HG03175 (cell line): Measurements from ENCODE around the gene SC5D.
A peak's percentile ranks its signal among the peaks of the same experiment; 100 is the strongest.

Experiments
- ATAC-seq: cut with Tn5 transposase; IDR thresholded peaks from one replicate; pipeline ENCODE4 v1.9.1; 2021; ENCODE audit warnings: mild to moderate bottlenecking, moderate library complexity; ENCODE audit not compliant: unreplicated experiment

The SC5D gene

DNA sequence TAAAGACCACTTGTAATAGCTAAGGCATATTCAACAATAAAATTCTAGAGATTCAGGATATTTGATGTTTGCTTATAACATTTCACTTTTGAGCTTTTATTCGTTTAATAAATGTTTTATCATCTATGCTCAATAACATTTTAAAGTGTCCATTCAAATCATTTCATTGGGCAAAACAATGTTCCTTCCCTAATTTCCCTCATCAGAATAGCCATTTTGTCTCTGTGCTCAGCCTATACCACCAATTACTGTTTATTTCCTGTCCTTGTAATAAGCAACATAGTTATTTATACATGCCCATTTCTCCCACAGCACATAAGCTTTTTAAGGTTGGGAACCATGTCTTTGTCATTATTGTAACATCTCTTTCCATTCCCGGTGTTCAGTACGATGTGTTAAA is 1.3 kb upstream of the SC5D start:
- ATAC-seq: no peak

DNA sequence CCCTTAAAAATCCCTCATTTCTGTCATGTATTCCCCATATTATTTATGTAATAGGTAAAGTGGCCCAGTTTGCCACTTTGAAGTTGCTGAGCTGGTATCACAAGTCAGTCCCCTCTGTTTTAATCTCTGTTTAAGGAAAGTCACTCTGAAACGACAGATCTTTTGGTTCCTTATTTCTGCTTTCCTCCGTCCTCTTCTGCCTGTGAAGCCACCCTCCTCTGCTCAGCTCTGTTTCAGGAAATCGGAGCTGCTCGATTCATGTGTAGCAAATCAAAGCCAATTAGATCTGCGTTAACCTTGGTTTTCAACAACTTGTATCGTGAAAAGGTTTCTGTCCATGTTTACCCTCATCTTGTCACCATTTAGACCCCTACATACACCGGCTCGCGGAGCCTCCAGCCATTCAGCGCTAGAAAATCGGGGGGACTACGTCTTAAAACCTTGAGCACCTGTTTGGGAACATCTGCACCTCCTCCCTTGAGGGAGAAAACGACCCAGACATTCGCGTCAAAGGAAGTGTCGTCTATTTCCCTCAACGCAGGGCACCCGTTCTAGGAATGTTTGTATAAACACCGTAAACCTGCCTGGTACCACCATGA is 576 bp upstream of the SC5D start:
- ATAC-seq: peak; percentile 16

DNA sequence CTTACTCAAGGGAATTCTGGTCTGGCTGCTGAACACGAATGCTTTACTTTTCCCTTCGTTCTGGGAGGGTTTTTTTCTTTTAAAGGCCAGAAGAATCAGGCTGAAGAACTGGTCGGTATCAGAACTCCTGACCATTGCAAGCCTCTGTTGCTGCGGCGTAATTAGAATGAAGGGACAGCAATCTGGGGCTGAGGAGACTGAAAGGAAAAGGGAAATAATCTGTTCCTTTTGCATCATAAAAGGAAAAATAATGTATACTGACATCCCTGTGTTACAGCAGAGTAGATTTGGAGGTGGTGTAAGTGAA is 670 bp downstream of the SC5D start:
- ATAC-seq: no peak

DNA sequence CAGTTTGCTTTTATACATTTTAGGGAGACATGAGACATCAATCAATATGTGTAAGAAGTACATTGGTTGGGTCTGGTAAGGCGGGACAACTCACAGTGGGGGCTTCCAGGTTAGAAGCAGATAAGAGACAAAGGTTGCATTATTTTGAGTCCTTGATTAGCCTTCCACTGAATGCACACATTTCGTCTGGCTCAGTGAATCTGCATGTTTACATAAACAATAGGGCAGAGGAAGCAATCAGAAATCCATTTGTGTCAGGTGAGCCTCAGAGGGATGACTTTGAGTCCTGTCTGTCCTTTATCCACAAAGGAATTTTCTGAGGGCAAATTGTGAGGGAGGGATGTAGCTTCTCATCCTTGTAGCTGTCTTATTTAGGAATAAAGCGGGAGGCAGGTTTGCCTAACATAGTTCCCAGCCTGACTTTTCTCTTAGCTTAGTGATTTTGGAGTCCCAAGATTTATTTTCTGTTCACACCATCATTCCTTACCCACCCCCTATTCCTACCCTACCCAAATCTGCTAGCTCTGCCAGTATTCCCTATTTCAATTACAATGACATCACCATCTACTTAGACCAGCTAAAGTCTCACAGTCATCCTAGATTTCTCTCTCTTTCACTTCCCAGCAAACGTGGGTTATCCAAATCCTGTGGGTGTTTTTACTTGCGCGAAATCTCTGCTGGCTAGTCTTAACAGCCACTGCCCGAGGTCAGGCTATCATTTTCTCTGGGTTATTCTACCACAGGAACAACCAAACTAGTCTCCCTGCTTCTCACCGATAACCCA is 2.9 kb downstream of the SC5D start:
- no peak for ATAC-seq

DNA sequence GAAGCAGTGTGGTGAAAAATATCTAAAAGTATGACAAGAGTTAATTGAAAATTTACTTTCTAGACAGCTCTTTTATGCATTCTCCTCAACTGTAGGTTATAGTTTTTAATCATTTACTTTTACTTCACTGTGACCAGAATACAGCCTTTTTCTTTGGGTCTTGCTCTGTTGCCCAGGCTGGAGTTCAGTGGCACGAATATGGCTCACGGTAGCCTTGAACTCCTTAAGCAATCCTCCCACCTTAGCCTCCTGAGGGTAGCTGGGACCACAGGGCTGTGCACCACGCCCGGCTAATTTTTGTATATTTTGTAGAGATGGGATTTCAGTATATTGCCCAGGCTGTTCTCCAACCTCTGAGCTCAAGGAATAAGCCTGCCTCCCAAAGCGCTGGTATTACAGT is 5.3 kb downstream of the SC5D start:
- no peak for ATAC-seq

DNA sequence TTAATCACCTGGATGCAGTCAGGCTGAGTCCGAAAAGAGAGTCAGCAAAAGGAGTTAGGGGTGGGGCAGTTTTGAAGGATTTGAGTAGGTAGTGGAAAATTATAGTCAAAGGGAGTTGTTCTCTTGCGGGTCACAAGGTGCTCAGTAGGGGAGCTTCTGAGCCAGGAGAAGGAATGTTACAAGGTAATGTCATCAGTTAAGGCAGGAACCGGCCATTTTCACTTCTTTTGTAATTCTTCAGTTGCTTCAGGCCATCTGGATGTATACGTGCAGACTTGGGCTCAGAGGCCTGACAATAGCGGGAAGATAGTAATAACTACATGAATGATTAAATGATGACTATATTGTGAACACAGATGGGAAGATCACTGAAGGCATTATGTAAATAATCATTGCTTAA is 6.2 kb downstream of the SC5D start:
- no peak for ATAC-seq

DNA sequence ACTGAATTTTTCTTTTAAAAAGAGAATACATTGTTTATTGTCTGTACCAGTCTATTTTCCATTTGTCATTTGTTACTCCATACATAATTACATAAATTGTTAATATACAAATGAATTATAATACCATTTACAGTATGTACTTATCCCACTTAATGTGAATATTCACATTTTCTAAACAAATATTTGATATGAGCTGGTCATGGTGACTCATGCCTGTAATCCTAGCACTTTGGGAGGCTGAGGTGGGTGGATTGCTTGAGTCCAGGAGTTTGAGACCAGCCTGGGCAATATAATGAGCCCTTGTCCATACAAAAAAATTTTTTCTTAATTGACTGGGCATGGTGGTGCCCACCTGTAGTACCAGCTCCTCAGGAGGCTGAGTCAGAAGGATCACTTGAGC is 6.8 kb downstream of the SC5D start:
- ATAC-seq: no peak

DNA sequence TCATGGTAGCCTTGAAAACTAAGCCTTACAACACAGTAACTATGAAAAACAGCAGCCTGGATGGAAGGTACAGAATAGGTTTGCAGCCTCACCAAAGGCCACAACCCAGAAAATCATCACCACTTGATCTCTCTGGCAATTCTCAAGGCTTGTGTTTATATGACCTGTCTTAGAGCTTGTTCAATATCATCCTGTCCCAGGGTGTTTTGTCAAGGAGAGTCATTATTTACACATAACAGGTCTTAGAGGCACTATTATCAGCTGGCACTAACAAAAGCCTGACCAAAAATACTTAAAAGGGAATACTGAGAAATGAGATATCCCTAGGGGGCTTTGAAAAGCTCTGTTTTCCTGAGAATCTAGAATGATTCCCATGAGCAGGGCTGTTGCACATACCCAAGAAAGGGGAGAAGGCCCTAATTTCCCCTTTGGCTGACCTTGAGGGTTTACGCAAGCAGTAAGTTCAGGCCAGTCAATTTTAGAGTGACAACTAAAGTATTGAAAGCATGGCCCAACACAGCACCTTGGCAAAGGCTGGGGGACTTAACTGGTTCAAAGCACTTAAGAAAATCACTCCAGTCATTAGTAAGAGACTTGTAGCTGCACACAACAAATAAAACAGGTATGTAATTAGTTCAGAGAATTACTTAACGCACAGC is 7.9 kb downstream of the SC5D start:
- no peak for ATAC-seq

DNA sequence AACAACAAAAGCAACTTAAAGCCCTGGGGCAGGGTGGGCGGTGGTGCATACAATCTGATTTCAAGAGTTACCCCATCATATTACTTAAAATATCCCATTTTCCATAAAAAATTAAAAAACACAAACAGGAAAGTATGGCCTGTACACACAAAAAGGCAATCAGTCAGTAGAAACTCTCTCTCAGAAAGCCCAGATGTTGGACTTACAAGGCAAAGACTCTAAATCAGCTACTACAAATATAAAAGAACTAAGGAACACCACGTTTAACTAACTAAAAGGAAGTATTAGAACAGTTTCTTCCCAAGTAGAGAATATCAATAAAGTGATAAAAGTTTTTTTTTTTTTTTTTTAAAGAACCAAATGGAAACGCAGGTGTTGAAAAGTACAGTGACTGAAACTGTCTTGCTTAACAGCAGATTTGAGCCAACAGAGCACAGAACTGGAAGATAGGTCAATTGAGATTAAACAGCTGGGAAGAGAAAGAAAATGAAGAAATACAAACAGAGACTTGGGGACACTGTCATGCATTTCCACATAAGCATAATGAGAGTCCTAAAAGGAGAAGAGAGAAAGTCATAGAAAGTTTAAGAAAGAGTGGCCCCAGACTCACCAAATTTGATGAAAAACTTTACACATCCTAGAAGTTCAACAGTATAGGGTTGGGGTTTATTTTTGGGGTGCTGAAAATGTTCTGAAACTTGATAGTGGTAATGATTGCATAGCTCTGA is 8.6 kb downstream of the SC5D start:
- ATAC-seq: no peak

DNA sequence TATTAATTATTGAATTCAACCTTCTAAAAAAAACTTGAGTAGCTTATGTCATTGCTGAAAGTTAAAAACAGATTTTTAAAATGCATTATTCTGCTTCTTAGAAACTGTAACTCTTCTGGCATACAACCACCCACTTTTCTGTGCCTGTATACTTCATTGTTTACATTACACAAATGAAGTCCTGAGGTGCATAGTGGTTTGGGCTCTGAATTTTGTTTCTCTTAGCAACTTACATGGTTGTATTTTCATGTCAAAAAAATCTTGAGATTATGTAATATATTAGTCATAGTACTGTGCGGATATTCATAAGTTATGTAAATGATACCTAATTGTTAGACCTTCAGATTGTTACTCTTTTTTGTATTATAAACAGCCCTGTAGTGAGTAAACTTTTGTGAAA is 12.2 kb downstream of the SC5D start:
- ATAC-seq: no peak

DNA sequence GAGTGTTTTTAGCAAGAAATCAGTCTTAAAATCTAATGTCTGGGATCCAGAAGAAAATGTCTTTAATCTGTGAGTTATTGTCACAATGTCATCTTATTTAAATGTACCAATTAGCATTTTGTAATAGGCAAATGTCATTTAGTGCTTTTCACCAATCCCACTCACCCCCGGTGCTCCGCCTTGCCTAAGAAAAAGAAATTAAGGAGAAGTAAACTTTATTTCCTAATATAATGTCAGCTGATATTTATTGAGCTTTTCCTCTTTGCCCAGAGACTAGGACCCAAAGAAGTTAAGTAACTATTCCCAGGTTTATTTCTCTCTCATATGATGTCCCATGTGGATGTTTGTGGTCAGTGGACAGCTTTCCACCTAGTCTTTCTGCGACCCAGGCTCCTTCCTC is 16.2 kb downstream of the SC5D start:
- no peak for ATAC-seq

DNA sequence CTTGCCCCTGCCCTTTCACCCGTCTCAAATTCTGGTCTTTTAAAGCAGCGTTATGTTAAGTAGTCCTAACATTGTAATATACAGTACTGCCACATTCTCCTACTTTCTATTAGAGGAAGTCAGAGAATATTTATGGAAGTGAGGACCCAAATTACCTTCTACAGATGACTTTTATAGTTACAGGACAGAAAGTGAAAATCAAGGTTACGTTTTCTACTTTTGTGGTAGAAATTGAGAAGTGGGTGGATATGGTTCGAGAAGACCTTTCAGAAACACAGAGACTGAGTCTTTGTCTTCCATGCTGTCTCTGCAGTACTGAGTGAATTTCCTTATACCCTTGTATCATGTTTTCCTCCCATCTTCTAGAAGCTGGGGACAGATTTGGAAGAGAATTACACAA is 17.1 kb downstream of the SC5D start:
- peak; percentile 84 for ATAC-seq

DNA sequence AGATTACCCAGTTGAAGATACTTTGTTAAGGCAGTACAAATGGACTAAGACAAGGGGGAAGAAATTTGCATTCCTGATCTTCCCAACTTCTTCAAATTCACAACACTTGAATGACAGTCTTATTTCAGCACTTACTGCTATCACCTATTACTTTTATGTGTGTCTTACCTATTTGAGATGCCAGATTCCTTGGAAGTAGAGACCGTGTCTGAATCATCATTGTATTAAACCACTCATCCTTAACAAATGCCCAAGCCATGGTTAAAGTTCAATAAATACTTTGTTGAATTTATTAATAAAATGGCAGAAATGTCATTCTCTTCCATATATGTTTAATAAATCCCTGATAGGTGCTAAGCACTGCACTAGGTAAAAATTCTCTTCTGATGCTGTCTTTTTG is 18.3 kb downstream of the SC5D start:
- no peak for ATAC-seq

DNA sequence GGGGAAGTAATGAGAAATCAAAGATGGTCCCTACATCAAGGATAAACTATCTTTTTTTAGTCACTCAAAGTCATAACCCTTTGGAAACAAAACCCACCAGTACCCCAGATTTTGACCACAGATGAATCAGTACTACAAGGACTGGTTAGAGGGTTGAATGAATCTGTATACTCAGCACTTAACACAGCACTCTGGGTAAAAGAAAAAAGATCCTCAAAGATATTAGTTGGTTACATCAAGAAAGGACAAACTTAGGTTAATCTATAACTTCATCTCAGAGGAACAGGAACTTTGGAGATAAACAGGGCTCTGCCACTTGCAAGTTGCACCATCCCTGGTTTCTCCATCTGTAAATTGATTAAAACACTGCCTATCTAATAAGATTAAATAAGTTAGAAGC is 18.8 kb downstream of the SC5D start:
- ATAC-seq: no peak

DNA sequence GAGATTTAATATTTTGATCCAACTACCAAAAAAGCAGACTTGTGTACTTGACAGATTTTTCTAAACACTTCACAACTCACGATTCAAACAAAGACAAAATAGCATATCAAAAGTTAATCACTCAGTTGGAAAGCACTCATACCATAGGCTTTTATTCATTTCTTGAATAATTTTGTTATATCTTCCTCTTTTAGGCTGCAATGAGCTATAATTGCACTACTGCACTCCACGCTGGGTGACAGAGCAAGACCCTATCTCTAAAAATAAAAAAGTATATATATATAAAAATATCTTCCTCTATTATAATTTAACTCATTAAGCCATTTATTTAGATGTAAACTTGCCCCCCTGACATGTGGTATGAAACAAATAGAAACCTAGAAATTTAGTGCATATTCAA is 19.9 kb downstream of the SC5D start:
- no peak for ATAC-seq

DNA sequence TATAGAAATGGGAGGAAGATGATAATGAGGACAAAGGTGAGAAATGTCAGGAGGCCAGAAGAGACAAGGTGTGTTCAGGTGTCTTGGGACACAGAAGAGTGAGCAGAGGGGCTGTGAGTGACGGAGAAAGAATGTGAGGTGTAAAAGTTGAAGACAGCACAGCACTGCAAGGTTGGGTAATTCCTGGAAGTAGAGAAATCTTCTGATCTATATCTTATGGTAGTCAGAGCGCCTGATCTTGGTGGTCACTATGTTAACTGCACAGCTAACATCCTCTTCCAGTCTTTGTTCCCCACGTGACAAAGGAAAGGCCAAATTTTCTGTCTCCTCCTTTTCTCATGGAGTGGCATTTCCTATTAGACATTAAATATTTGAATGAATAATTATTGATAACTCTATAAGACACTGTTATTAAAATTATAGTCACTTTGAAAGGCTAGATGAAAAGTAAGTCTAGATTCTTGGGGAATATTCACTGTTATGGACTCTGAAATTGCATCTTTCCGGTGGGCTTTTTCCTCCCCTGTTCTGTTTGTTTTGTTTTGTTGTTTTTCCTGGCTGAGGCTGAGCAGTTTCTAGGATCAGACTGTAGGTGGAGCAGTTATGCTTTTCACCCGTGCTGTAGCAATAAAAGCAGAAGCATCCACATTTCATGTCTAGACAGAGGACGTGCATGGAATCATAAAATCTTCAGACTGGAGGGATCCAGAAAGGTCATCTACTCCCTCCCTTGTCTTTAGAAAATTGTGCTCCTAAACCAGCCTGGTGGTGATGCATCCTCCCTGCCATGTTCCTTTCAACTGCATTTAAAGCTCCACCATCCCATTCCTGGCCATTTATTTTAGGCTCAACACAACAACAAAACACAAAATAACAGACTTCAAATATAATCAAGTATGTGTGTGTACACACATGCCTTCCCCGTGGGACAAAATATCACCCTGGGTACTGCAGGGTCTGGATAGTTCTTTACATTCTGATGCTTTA is 26.6 kb downstream of the SC5D start:
- peak; percentile 70 for ATAC-seq

DNA sequence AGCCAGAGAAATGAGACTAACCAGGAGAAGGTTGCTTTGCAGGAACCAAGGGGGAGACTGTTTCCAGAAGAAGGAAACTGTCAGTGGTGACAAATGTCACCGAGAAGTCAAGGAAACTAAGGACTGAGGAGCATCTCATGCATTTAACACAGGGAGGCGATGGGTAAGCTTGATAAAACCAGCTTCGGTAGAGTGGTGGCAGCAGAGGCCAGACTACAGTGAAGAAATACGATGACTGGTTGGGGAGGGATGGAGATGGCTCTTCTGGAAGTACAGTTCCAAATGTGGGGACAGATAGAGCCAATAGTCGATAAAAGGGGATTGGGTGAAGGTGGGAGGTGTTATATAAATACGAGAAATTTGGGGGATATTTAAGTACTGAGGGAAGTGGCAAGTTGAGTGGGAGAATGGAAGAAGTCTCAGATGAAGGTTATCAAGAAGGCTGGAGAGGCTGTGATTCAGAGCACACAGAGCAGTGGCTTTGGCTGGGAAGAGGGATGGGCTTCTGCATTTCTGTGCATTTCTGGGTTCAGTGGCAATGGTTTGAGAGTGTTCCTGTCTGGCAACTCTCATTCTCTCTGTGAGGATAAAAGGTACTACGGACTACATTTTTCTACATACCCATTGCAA is 29.2 kb downstream of the SC5D start:
- no peak for ATAC-seq

DNA sequence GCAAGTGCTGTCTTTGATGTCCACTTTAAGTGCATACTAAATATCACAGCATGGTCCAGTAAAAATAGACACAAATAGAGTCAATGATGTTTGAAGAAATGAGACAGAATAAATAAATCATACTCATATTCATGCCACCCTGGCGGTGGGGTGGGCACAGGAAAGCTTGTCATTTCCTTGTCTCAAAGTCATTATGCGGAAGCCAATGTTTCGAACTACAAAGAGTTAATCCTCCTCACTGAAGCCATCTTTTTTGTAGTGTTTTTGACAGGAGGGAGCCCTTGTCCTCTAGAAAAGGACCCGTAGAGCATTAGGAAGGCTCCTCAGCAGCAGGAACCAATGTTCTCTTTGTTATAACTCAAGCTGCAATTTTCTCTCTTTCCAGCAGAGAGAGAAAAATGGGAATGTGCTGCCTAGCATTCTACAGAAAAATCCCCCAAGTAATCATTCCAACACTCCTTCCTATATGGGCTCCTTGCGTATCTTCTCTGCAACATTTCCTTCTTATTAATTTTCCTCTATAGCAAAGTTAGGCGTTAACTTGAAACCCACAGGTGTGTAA is 30.6 kb downstream of the SC5D start:
- no peak for ATAC-seq

DNA sequence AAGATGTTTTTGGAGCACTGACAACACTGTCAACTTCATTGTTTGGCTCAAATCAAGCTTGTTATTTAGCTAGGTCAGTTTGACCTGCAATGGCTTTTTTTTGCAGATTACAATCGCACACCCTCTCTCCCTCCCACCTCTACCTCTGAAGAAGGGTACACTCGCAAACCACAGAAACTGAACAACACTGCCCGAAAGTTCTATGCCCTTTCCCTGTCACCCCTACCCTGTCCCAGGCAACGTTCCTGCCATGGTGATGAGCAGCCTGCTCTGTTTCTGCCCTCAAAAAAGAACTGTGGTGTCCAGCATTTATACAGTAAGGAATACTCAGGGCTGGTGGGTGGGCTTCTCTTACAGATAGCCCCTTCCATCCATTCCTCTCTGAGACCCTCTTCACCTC is 33.7 kb downstream of the SC5D start:
- no peak for ATAC-seq

DNA sequence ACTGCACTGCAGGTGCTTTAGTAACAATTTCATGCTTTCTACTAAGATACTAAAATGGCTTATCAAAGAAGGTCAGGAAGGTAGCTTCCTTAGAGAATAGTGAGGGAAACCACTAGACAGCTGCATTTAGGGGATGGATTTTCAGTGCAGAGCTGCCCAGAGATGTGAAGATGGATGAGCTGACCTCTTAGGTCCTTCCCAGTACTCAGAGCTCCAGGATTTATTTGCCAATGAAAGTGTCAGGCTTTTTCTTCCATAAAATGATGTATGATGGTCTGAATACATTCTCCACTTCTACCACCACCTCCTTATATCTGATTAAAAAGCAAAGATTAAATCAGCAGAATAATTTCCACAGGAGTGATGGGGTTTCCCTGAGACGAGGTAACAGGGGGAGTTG is 35.0 kb downstream of the SC5D start:
- no peak for ATAC-seq
